ACC112 (cell line): ENCODE data around the gene TOP3B.

Source experiments
- H2AFZ ChIP-seq: fragments of 200-600 bp; sonication (generic); one replicate; pipeline ENCODE4 v1.6.0; 2017; ENCODE audit warnings: antibody characterized with exemption, low read length; ENCODE audit not compliant: unreplicated experiment
- H3K27ac ChIP-seq: fragments of 200-600 bp; sonication (generic); 2 replicates; pipeline ENCODE4 v1.5.1; 2014; ENCODE audit warnings: low read depth, mild to moderate bottlenecking, antibody characterized with exemption, low read length, moderate library complexity
- H3K27me3 ChIP-seq: fragments of 200-600 bp; sonication (generic); 2 replicates; pipeline ENCODE4 v1.6.1; 2014; ENCODE audit warnings: mild to moderate bottlenecking, antibody characterized with exemption, low read length, moderate library complexity, mixed read lengths; ENCODE audit not compliant: insufficient read depth
- H3K36me3 ChIP-seq: fragments of 200-600 bp; sonication (generic); 2 replicates; pipeline ENCODE4 v1.6.1; 2016; ENCODE audit warnings: mild to moderate bottlenecking, antibody characterized with exemption, low read length, moderate library complexity, mixed read lengths; ENCODE audit not compliant: insufficient read depth
- H3K4me1 ChIP-seq: fragments of 200-600 bp; sonication (generic); one replicate; pipeline ENCODE4 v1.6.1; 2016; ENCODE audit warnings: low read length, mixed read lengths; ENCODE audit not compliant: insufficient read depth, unreplicated experiment, control insufficient read depth
- H3K4me3 ChIP-seq: fragments of 200-600 bp; sonication (generic); 2 replicates; pipeline ENCODE4 v1.5.1; 2014; ENCODE audit warnings: mild to moderate bottlenecking, low read depth, low read length
- H3K79me2 ChIP-seq: fragments of 200-600 bp; sonication (generic); one replicate; pipeline ENCODE4 v1.6.0; 2016; ENCODE audit warnings: low read length; ENCODE audit not compliant: control insufficient read depth, unreplicated experiment, insufficient read depth

Gene TOP3B

GRCh38 chr22:21909871-21910270 is 72.7 kb downstream of the TOP3B start:
- Histone ChIP-seq H3K27me3 (no peaks in the 10 kb centered on the region), H3K79me2 (no peaks in the 10 kb centered on the region), H3K4me1 (no peaks in the 10 kb centered on the region), H2AFZ (no peak overlapping the region), H3K27ac (no peak overlapping the region), H3K4me3 (no peak overlapping the region), H3K36me3 (no peaks in the 10 kb centered on the region)

DNA sequence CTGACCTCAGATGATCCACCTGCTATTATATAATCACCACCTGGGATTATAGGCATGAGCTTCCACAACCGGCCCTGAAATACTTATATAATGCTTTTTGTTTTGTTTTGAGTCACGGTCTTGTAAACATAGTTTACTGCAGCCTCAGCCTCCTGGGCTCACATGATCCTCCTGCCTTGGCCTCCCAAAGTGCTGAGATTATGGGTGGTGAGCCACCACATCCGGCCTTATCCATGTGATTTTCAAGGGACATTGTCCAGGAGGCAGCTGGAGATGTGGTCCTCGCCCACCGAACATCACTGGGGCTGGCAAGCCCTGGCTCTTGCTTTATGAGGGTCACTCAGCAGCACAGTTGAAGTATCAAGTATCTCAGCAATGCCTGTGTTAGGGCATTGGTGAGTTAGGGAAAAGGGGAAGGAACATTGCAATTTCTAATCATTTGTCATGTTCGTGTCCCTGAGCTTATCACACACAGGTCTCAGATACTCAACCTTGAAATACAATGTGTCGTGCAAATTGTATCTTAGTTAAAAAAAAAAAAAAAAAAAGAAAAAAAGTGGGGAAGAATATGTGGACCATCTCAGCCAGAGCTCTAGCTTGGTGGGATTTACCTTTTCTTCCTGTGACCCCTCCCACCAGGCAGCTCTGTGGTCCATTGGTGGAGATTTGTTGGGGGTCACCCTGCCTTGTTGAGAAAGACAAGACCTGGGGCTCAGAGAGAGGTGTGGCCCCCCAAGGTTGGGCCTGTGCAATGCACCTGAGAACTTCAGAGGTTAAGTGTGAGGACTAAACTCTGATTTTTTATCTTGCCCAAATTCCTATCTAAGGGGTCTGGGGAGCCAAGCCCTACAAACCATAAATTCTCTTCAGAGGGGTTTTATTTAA is 74.7 kb downstream of the TOP3B start:
- Histone ChIP-seq H3K27me3 (no peaks in the 10 kb centered on the region), H3K4me1 (no peaks in the 10 kb centered on the region), H3K27ac (no peak overlapping the region), H3K79me2 (no peaks in the 10 kb centered on the region), H3K36me3 (no peaks in the 10 kb centered on the region), H3K4me3 (no peak overlapping the region), H2AFZ (no peak overlapping the region)
